Measurements from ENCODE around the gene PC. TPM values are rescaled to one million over a fixed set of nuclear protein-coding genes. Genes with fewer than 3 reads are reported as not detected.

The PC gene
- total RNA-seq, 4 donors from 2014 or later = 7.3 to 22.5 (median 17.4) TPM

DNA sequence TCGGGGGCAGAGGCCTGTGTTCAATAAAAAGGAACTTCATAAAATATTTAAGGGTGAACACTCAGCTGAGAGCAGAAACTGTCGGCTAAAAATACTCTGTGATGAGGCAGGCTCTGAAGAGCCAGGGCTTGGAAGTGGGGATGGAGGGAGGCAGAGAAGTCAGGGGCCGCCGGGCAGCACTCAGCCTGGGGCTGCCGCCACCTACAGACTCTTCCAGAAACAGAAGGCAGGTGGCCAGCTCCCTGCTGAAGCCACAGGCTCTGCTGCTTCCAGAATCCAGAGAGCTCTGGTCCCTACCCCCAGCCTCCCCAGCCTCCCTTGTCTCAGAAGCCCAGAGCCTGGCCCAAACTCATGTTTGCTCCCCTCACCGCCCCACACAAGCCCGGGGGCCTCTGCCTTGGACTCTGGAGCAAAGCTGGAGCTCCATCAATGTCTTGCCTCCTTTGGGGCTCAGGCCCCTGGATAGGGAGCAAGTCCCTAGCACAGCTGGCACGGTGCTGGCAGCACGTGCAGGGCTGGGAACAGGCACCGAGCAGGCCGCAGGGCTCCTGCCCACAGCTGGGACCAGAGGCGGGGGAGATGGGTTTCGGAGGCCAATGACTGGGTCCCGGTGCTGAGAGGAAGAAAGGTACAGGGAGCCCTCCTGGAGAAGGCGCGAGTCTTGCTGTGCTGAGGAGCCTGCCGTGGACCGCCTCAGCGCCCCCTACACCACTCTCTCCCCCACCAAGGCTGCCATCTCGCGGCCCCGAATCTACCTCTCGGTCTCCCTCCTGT, 93.1 kb downstream of the PC start:
- DNase-seq (ENCODE audit: low spot score in 2 of 2) = no peak
- 84 to 90% methylated on average over 21 of the region's 23 CpGs for WGBS, 2 donors
- TF ChIP-seq CTCF (IDR thresholded peaks at IDR 0.05) (no peak), POLR2A (IDR thresholded peaks at IDR 0.05) (no peak)
- intact Hi-C loops (cut with DNase I; ENCODE audit: low total_unique reads) = no loop called here
- no peak overlapping the region for H3K4me3 ChIP-seq (ENCODE audit: low read depth, poor library complexity, severe bottlenecking)

GRCh38 chr11:66864172-66864901, 93.8 kb downstream of the PC start:
- no peak overlapping the region for H3K4me3 ChIP-seq (ENCODE audit: low read depth, poor library complexity, severe bottlenecking)
- TF ChIP-seq CTCF (IDR thresholded peaks at IDR 0.05) (no peak), POLR2A (IDR thresholded peaks at IDR 0.05) (no peak)
- intact Hi-C loops (cut with DNase I; ENCODE audit: low total_unique reads) = no loop called here
- DNase-seq (ENCODE audit: low spot score in 2 of 2) = no peak
- 58 to 69% methylated on average over 31 to 35 of the region's 35 CpGs for WGBS, 2 donors

DNA sequence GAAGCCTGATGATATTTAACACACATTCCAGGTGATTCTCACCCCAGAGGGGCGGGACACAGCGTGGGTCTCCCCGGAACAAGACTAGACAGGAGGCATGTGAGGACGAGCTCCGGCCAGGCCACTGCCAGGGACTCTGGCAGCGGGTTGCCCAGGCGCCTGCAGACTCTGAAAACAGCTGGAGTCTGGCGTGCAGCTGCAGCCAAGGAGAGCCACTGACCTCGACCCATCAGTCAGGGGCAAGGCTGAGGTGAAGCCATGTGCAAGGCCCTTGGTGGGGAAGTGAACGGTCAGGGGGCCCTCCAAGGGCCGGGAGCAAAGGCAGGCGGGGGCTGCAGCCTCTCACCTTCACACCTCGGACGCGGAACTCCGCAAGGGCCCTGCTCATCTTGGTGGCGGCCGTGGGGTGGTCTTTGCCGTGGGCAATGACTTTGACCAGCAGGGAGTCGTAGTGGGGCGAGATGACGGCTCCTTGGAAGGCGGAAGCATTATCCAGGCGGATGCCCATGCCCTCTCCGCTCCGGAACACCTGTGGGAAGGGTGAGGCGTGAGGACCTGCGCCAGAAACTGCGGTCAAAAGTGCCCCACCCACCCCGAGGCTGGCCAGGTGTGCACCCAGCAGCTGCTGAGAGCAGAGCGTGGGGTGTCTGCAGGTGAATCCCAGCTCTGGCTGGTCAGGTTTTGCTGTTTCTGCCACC, 94.6 kb downstream of the PC start:
- WGBS, 2 donors = 63 to 70% methylated on average over 31 of the region's 31 CpGs
- H3K4me3 ChIP-seq (ENCODE audit: low read depth, poor library complexity, severe bottlenecking) = no peak overlapping the region
- DNase-seq (ENCODE audit: low spot score in 2 of 2) = no peak
- intact Hi-C loops (cut with DNase I; ENCODE audit: low total_unique reads) = no loop called here
- no peak for TF ChIP-seq POLR2A (IDR thresholded peaks at IDR 0.05)
- TF ChIP-seq CTCF (IDR thresholded peaks at IDR 0.05) = no peak

DNA sequence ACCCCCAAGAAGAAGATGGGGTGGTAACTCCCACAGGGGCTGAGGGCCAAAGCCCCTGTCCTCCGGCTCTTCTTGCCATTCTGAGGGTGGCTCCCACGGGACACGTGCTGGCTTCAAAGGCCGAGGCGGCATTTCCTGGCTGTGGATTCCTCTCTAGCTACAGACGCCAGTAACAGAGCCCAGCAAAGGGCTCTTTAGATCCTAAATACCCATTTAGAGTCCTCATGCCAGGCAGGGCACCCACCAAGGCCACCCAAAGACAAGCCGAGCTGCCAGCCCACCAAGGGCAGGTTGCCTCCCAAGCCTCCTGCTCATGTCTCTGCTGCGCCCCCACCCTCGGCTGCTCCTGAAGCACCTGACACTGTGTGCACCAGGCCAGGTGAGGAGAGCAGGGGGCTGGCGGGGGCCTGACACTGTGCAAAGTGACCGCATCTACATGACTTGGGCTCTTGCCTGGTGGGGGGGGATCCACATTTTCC, 95.6 kb downstream of the PC start:
- intact Hi-C loops (cut with DNase I; ENCODE audit: low total_unique reads) = no loop called here
- no peak overlapping the region for H3K4me3 ChIP-seq (ENCODE audit: low read depth, poor library complexity, severe bottlenecking)
- DNase-seq (ENCODE audit: low spot score in 2 of 2) = no peak
- no peak for TF ChIP-seq POLR2A (IDR thresholded peaks at IDR 0.05)
- no peak for TF ChIP-seq CTCF (IDR thresholded peaks at IDR 0.05)
- WGBS, 2 donors = 87 to 95% methylated on average over 9 to 11 of the region's 11 CpGs

GRCh38 chr11:66861774-66862558, 96.2 kb downstream of the PC start:
- DNase-seq (ENCODE audit: low spot score in 2 of 2) = no peak
- WGBS, 2 donors = 91 to 93% methylated on average over 22 to 29 of the region's 30 CpGs
- no peak overlapping the region for H3K4me3 ChIP-seq (ENCODE audit: low read depth, poor library complexity, severe bottlenecking)
- intact Hi-C loops (cut with DNase I; ENCODE audit: low total_unique reads) = no loop called here
- TF ChIP-seq POLR2A (IDR thresholded peaks at IDR 0.05) (no peak), CTCF (IDR thresholded peaks at IDR 0.05) (no peak)

Measured in lower leg skin (tissue), 4 donors.